Adrenal gland (tissue), 12 donors: ENCODE results near the gene ADGRB2. TPM values are rescaled to one million over a fixed set of nuclear protein-coding genes. Genes with fewer than 3 reads are reported as not detected.

ENCODE experiments used
- DNase-seq, 7 donors: peaks; one replicate each; pipeline ENCODE4 v3.0.0-alpha.2; 2019 to 2020
- H3K27ac ChIP-seq, 5 donors: fragments of 200-600 bp; sonication (generic) in 4 of 5; 1 replicate in 3 of 5; 2 replicates in 2 of 5; pipeline versions ENCODE4 v1.5.1 to v1.8.0; 2016 to 2020; ENCODE audit warnings: mild to moderate bottlenecking in 1 of 5
- H3K27me3 ChIP-seq: fragments of 200-600 bp; 2 replicates; pipeline ENCODE4 v1.8.0; 2021
- H3K36me3 ChIP-seq, 2 donors: fragments of 200-600 bp; replicated peaks in 1 of 2; 1 replicate in 1 of 2; 2 replicates in 1 of 2; pipeline versions ENCODE4 v1.5.1 to v1.8.0; 2018 to 2022
- H3K4me1 ChIP-seq, 2 donors: fragments of 200-600 bp; replicated peaks in 1 of 2; 1 replicate in 1 of 2; 2 replicates in 1 of 2; pipeline versions ENCODE4 v1.5.1 to v1.8.0; 2018 to 2021
- H3K4me3 ChIP-seq, 4 donors: fragments of 200-600 bp; sonication (generic) in 3 of 4; one replicate each; pipeline ENCODE4 v1.5.1; 2016 to 2018
- H3K9me3 ChIP-seq, 3 donors: fragments of 200-600 bp; sonication (generic) in 1 of 3; replicated peaks in 1 of 3; 1 replicate in 2 of 3; 2 replicates in 1 of 3; pipeline versions ENCODE4 v1.5.1 to v1.8.0; 2016 to 2021
- CTCF ChIP-seq, 6 experiments: fragments of 450-650 bp in 4 of 6; fragments of 200-600 bp in 2 of 6; sonication (generic) in 1 of 6; IDR thresholded peaks; 1 replicate in 5 of 6; 2 replicates in 1 of 6; pipeline versions ENCODE4 v1.5.1 to v1.8.0; 2016 to 2021; ENCODE audit warnings: antibody characterized with exemption in 6 of 6, mild to moderate bottlenecking in 2 of 6, moderate library complexity in 1 of 6
- POLR2A ChIP-seq, 2 donors: fragments of 450-650 bp; IDR thresholded peaks; one replicate each; pipeline ENCODE4 v1.6.1; 2017; ENCODE audit warnings: antibody characterized with exemption in 2 of 2, mild to moderate bottlenecking in 2 of 2, moderate library complexity in 1 of 2
- WGBS, 4 donors: extraction: QIAGEN DNeasy Blood & Tissue Kit in 2 of 4; methylation state at CpG; one replicate each; pipeline versions ENCODE4 v1.1.5 to v1.1.7; 2013 to 2017; 5-methylcytosine and 5-hydroxymethylcytosine counted together
- intact Hi-C, 2 donors: fragments of 100-400 bp; cut with DNase I; formaldehyde crosslinking; loops; one replicate each; pipeline versions ENCODE4 v1.14.1 to v1.15.0; 2022 to 2023
- polyA plus RNA-seq, 3 donors: library from polyadenylated mRNA; stranded (reverse); fragments of 200-250 nt in 2 of 3; fragments of 350-450 nt in 1 of 3; fragmentation: Illumina TruSeq in 1 of 3; extraction: RNeasy Lipid Tissue Mini Kit (QIAGEN cat#74804) in 1 of 3; gene quantifications; one replicate each; pipeline ENCODE4 v1.2.3, GENCODE V29; 2013 to 2014
- total RNA-seq, 9 donors: library from RNA; depleted of rRNA in 4 of 9; stranded (reverse); fragments of >200 nt in 4 of 9; fragments of 120-200 nt in 1 of 9; fragmentation: NEBNext Ultra II Directional in 1 of 9; extraction: Animal tissue kit (Norgen Biotek cat#: 25700) in 1 of 9; gene quantifications; one replicate each; pipeline versions ENCODE4 v1.1.0 to v1.2.4, GENCODE V29; 2013 to 2023
- donor health status: healthy with polysubstance abuse.
- donor health status: Bipolar disorder and iron deficiency.
- donor health status: DM: yes; HTN: yes; CAD: no.
- donor health status: DM: no; HTN: no; CAD: no.
- donor health status: DM: no; HTN: no; CAD: no.
- donor health status: DM: yes; HTN: yes; CAD: no.

ADGRB2 gene
- total and polyA plus RNA-seq, 12 donors, result 1.8 to 57.3 (median 5.1) TPM

DNA sequence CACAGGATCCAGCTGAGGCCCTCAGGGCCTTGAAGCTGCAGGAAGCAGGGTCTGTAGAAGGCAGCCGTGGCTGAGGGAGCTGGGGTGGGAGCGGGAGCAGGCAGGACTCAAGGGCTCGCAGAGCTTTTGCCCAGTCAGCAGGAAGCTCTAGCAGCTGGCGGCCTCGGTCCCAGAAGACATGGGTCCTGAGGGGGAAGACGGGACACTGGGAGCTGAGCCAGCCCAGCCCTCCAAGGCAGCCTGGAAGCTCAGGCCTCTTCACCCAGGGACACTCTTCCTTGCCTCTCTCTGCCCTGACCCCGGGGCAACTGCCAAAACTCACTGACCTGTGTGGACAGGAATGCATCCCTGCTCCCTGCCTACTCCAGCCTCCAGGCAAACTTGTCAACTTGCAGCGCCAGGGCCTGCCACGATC lies 8.9 kb downstream of the ADGRB2 start:
- Histone ChIP-seq H3K4me1 (peaks cover 0 to 23% of the 10 kb centered on the region in 2 donors), H3K4me3 (no peak overlapping the region), H3K36me3 (no peaks in the 10 kb centered on the region), H3K27me3 (no peaks in the 10 kb centered on the region), H3K27ac (peak overlapping the region in 1 of 5 donors; percentile 32), H3K9me3 (no peaks in the 10 kb centered on the region)
- peak in 6 of 7 donors; percentile 27 to 69 (median 58) for DNase-seq
- TF ChIP-seq POLR2A (IDR thresholded peaks at IDR 0.05) (no peak), CTCF (IDR thresholded peaks at IDR 0.05) (no peak)
- intact Hi-C loops, result no loop called here
- WGBS, 4 donors, result 35 to 67% (median 54%) methylated on average over 3 to 9 of the region's 9 CpGs

- Histone ChIP-seq H3K4me3 (no peak overlapping the region), H3K27ac (peak overlapping the region in 2 of 5 donors; percentile 17 to 32), H3K36me3 (no peaks in the 10 kb centered on the region), H3K4me1 (peaks cover 0 to 21% of the 10 kb centered on the region in 2 donors), H3K9me3 (no peaks in the 10 kb centered on the region), H3K27me3 (no peaks in the 10 kb centered on the region)
- intact Hi-C loops, result no loop called here
- DNase-seq, result no peak
- WGBS, 4 donors, result 89 to 93% (median 91%) methylated on average over 7 to 15 of the region's 15 CpGs
- TF ChIP-seq CTCF (IDR thresholded peaks at IDR 0.05) (no peak), POLR2A (IDR thresholded peaks at IDR 0.05) (no peak)
Observed at GRCh38 chr1:31754397-31754796, 9.7 kb downstream of the ADGRB2 start.

- Histone ChIP-seq H3K27ac (peak overlapping the region in 2 of 5 donors; percentile 8 to 11), H3K4me1 (peaks cover 0 to 21% of the 10 kb centered on the region in 2 donors), H3K4me3 (no peak overlapping the region), H3K36me3 (no peaks in the 10 kb centered on the region), H3K27me3 (no peaks in the 10 kb centered on the region), H3K9me3 (no peaks in the 10 kb centered on the region)
- DNase-seq, result peak; percentile 42 to 80 (median 71)
- 69 to 84% (median 73%) methylated on average over 3 to 9 of the region's 9 CpGs for WGBS, 4 donors
- TF ChIP-seq CTCF (IDR thresholded peaks at IDR 0.05), result no peak
- intact Hi-C loops, result no loop called here
Observed at GRCh38 chr1:31753707-31754349, 10.3 kb downstream of the ADGRB2 start.

DNA sequence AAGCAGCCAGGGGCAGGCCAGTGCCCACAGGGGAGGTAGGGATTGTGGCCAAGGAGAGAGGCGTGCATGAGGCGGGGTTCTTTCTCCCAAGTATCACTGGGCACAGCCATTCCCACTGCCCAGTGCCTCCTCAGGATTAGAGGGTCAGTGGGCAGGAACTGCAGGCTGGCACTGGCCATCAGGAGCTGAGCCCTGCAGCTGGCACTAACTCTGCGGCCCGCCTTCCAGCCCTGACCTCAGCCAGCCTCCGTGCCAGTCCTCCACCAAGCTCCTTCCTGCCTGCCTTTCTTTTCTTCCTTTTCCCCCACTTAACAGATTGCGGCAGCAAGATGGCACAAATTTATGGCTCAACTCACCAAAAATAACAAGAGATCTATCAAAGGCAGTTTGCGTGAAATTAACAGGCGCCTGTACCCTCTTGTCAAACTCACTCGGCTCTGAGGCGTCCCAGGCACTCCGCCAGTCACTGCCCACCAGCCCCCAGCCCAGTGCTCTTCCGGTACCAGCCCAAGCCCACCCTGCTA lies 11.1 kb downstream of the ADGRB2 start:
- Histone ChIP-seq H3K27ac (peak overlapping the region in 2 of 5 donors; percentile 8 to 11), H3K4me3 (no peak overlapping the region), H3K36me3 (no peaks in the 10 kb centered on the region), H3K4me1 (peaks cover 0 to 21% of the 10 kb centered on the region in 2 donors), H3K27me3 (no peaks in the 10 kb centered on the region), H3K9me3 (no peaks in the 10 kb centered on the region)
- TF ChIP-seq POLR2A (IDR thresholded peaks at IDR 0.05) (no peak), CTCF (IDR thresholded peaks at IDR 0.05) (no peak)
- WGBS, 4 donors, result 66 to 72% (median 69%) methylated on average over 9 to 12 of the region's 12 CpGs
- intact Hi-C loops, result no loop called here
- peak in 2 of 7 donors; percentile 30 to 51 for DNase-seq
